NCI-H146 (cell line): ENCODE measurements around the gene SWAP70.

Experiments
- DNase-seq: peaks from one replicate; lab custom pipeline; 2025; lab: John Stamatoyannopoulos, UW

Gene SWAP70

GRCh38 chr11:9651899-9652748, 11.8 kb upstream of the SWAP70 start:
- no peak for DNase-seq

GRCh38 chr11:9653871-9654270, 10.0 kb upstream of the SWAP70 start:
- no peak for DNase-seq

- no peak for DNase-seq
Measured at GRCh38 chr11:9656864-9657263, 7.0 kb upstream of the SWAP70 start.

GRCh38 chr11:9657531-9657930, 6.3 kb upstream of the SWAP70 start:
- no peak for DNase-seq

DNA sequence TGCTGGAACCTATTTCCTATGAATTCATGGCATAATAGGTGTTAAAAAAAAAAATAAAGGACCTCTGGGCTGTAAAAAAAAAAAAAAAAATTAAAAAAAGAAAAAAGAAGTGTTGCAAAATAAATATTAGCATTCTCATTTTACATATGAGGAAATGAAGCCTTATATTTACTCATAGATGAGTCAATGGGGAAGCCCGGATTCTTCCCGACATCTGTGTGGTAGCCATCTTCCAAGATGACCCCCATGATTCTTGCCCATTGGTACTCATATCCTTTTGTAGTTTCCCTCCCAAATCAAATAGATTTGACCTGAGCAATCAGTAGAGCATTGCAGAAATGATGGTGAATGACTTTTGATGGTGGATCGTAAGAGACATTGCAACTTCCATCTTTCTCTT, 3.0 kb upstream of the SWAP70 start:
- no peak for DNase-seq

DNA sequence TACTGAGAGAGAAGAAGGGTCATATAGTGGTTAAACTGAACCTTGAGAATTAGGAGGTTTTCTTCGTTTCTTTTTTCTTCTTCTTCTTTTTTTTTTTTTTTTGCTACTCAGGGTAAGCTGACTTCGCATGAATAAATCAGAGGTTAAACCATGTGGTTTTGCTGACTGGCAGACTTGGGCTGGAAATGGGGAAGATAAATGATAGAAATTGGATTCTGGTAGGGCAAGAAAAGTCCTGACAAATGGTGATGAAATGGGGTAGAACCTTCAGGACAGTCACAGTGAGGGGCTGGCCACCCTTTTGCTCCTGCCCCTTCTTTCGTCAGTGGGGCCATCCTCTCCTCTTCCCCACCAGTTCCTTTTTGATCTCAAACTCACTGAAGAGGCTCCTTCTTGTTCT, 1.6 kb upstream of the SWAP70 start:
- DNase-seq = no peak

- peak; percentile 61 for DNase-seq
Measured at GRCh38 chr11:9664276-9665171, 647 bp downstream of the SWAP70 start.

- no peak for DNase-seq
Measured at GRCh38 chr11:9665749-9666148, 1.9 kb downstream of the SWAP70 start.

- no peak for DNase-seq
Measured at GRCh38 chr11:9669954-9670353, 6.1 kb downstream of the SWAP70 start.

- no peak for DNase-seq
Measured at GRCh38 chr11:9672288-9672916, 8.5 kb downstream of the SWAP70 start.

- DNase-seq = no peak
Measured at GRCh38 chr11:9672918-9673317, 9.0 kb downstream of the SWAP70 start.

- no peak for DNase-seq
Measured at GRCh38 chr11:9675691-9676090, 11.8 kb downstream of the SWAP70 start.

DNA sequence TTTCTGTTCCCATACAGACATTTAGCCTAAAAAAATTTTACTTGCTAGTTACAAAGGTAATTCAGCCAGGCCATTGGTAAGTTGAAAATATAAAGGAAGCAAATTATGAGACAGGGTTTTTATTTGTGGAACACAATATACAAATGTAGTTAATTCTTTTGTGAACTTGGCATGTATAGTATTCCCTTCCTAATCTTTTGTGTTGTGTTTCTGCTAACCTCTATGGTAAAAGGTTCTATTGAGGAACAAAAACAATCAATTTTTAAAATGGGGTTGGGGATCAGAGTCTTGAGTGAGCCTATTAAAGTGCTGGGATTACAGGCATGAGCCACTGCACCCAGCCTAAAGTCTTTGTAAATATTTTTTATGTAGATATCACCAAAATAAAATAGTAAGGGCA, 14.1 kb downstream of the SWAP70 start:
- DNase-seq = no peak

- DNase-seq = no peak
Measured at GRCh38 chr11:9678576-9678975, 14.7 kb downstream of the SWAP70 start.

- DNase-seq = no peak
Measured at GRCh38 chr11:9680028-9680427, 16.2 kb downstream of the SWAP70 start.

- DNase-seq = no peak
Measured at GRCh38 chr11:9681583-9682372, 17.9 kb downstream of the SWAP70 start.

GRCh38 chr11:9687711-9688477, 24.0 kb downstream of the SWAP70 start:
- no peak for DNase-seq

- DNase-seq = no peak
Measured at GRCh38 chr11:9688716-9689511, 25.0 kb downstream of the SWAP70 start.

GRCh38 chr11:9689721-9690120, 25.8 kb downstream of the SWAP70 start:
- DNase-seq = no peak

DNA sequence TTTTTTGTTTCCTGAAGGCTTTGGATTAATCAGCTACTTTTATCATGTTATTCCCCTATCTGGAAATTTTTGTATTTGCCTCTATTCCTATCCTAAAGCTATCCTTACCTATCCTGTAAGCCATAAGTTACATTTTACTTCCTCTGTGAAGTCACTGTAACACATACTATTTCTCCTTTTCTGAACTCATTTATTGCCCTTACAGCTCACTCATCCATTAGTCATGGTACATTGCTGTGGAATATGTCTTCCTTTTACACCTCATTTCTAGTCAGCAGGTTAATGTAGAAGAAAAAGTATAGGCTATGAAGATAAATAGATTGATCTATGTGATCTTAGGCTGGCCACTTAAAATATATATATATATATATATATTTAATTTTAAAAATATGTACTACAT, 28.0 kb downstream of the SWAP70 start:
- DNase-seq = no peak
